HL-60 (cell line): ENCODE measurements around the gene TPK1.
"Not testable (repeated sequence)": the region's sequence is repeated elsewhere in the genome, so short reads cannot be mapped to it uniquely, and the experiment has no call there.

Experiments used
- DNase-seq, 2 experiments: peaks; one replicate each; pipeline ENCODE4 v3.0.0-alpha.2; 2010 to 2020; ENCODE audit warnings: low read depth in 1 of 2, low spot score in 1 of 2
- H3K27ac ChIP-seq: fragments of 250-450 bp; sonication (Bioruptor Pico); replicated peaks from 2 replicates; pipeline ENCODE4 v1.5.1; 2020; ENCODE audit warnings: mild to moderate bottlenecking, moderate library complexity
- H3K27me3 ChIP-seq: fragments of 250-450 bp; sonication (Bioruptor Pico); 2 replicates; pipeline ENCODE4 v1.5.1; 2021; ENCODE audit warnings: mild to moderate bottlenecking, moderate library complexity; ENCODE audit not compliant: insufficient read depth, poor library complexity, severe bottlenecking
- H3K4me3 ChIP-seq: replicated peaks from 2 replicates; pipeline ENCODE4 v1.5.1; 2011; ENCODE audit warnings: mild to moderate bottlenecking, control low read depth, low read length; ENCODE audit not compliant: insufficient read depth
- GABPA ChIP-seq: IDR thresholded peaks from 2 replicates; pipeline ENCODE4 v1.6.1; 2012; ENCODE audit warnings: low read depth
- POLR2AphosphoS5 ChIP-seq: IDR thresholded peaks from 2 replicates; pipeline ENCODE4 v1.6.1; 2012; ENCODE audit warnings: low read depth
- SPI1 ChIP-seq: IDR thresholded peaks from 2 replicates; pipeline ENCODE4 v1.6.1; 2012; ENCODE audit warnings: low read depth, mild to moderate bottlenecking, borderline replicate concordance
- TF ChIP-seq, protein P1 (sequence below): IDR thresholded peaks from one replicate; pipeline ENCODE4 v1.5.1; 2011; ENCODE audit warnings: low read length, control low read depth, inconsistent platforms; ENCODE audit not compliant: insufficient read depth
- TF ChIP-seq, protein P2 (sequence below): IDR thresholded peaks from 2 replicates; pipeline ENCODE4 v1.6.1; 2012; ENCODE audit warnings: low read depth; ENCODE audit not compliant: insufficient replicate concordance

The TPK1 gene

GRCh38 chr7:144437370-144438191, 398.3 kb downstream of the TPK1 start:
- TF ChIP-seq SPI1 = no peak
- TF ChIP-seq, protein P1, sequence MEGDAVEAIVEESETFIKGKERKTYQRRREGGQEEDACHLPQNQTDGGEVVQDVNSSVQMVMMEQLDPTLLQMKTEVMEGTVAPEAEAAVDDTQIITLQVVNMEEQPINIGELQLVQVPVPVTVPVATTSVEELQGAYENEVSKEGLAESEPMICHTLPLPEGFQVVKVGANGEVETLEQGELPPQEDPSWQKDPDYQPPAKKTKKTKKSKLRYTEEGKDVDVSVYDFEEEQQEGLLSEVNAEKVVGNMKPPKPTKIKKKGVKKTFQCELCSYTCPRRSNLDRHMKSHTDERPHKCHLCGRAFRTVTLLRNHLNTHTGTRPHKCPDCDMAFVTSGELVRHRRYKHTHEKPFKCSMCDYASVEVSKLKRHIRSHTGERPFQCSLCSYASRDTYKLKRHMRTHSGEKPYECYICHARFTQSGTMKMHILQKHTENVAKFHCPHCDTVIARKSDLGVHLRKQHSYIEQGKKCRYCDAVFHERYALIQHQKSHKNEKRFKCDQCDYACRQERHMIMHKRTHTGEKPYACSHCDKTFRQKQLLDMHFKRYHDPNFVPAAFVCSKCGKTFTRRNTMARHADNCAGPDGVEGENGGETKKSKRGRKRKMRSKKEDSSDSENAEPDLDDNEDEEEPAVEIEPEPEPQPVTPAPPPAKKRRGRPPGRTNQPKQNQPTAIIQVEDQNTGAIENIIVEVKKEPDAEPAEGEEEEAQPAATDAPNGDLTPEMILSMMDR = peak; percentile 41
- no peak overlapping the region for H3K4me3 ChIP-seq
- H3K27ac ChIP-seq = no peak overlapping the region
- peak in 1 of 2 experiments; percentile 53 for DNase-seq
- no peaks in the 10 kb centered on the region for H3K27me3 ChIP-seq

- H3K27me3 ChIP-seq = no peaks in the 10 kb centered on the region
- H3K27ac ChIP-seq = no peak overlapping the region
- H3K4me3 ChIP-seq = no peak overlapping the region
- no peak for DNase-seq
- TF ChIP-seq, protein P2, sequence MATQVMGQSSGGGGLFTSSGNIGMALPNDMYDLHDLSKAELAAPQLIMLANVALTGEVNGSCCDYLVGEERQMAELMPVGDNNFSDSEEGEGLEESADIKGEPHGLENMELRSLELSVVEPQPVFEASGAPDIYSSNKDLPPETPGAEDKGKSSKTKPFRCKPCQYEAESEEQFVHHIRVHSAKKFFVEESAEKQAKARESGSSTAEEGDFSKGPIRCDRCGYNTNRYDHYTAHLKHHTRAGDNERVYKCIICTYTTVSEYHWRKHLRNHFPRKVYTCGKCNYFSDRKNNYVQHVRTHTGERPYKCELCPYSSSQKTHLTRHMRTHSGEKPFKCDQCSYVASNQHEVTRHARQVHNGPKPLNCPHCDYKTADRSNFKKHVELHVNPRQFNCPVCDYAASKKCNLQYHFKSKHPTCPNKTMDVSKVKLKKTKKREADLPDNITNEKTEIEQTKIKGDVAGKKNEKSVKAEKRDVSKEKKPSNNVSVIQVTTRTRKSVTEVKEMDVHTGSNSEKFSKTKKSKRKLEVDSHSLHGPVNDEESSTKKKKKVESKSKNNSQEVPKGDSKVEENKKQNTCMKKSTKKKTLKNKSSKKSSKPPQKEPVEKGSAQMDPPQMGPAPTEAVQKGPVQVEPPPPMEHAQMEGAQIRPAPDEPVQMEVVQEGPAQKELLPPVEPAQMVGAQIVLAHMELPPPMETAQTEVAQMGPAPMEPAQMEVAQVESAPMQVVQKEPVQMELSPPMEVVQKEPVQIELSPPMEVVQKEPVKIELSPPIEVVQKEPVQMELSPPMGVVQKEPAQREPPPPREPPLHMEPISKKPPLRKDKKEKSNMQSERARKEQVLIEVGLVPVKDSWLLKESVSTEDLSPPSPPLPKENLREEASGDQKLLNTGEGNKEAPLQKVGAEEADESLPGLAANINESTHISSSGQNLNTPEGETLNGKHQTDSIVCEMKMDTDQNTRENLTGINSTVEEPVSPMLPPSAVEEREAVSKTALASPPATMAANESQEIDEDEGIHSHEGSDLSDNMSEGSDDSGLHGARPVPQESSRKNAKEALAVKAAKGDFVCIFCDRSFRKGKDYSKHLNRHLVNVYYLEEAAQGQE = no peak
- TF ChIP-seq POLR2AphosphoS5 (no peak), GABPA (no peak), SPI1 (no peak)
- TF ChIP-seq, protein P1 = no peak
These were observed 399.4 kb downstream of the TPK1 start for GRCh38 chr7:144436500-144436899.

GRCh38 chr7:144428431-144428830, 407.4 kb downstream of the TPK1 start:
- Histone ChIP-seq H3K27ac (no peak overlapping the region), H3K27me3 (no peaks in the 10 kb centered on the region), H3K4me3 (no peak overlapping the region)
- no peak for DNase-seq
- TF ChIP-seq SPI1 (0 out of 2 replicates have a peak, but pooled peaks have one; percentile 5), POLR2AphosphoS5 (no peak)
- TF ChIP-seq, protein P1 = no peak

- H3K27ac ChIP-seq, H3K4me3 ChIP-seq, DNase-seq, H3K27me3 ChIP-seq: not testable (repeated sequence)
These were observed 408.3 kb downstream of the TPK1 start for GRCh38 chr7:144427539-144427938.

DNA sequence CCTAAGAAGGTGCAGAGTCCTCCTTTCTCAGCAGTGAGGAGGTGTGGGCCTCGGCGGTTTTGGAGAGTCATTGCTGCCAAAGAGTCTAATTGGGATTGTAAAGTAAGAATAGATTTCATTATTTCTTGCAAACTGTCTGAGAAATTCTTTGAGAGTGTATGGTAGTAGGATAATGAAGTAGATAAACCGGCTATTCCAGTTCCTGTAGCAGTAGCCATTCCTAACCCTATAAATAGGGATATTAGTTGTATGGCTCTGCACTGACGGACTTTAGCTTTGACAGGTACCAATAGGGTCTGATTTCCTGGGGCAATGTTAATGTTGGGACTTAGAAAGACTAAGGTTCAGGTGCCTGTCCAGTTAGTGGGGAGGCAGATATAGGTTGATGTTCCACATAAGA, 416.9 kb downstream of the TPK1 start:
- not testable (repeated sequence) for DNase-seq

More for the DNA sequence above, 416.9 kb downstream of the TPK1 start:
- not testable (repeated sequence) for H3K4me3 ChIP-seq, H3K27me3 ChIP-seq, H3K27ac ChIP-seq
